B cell (primary cell): ENCODE results near the gene GIMAP1. TPM values are rescaled to one million over a fixed set of nuclear protein-coding genes. Genes with fewer than 3 reads are reported as not detected.

Source experiments
- ATAC-seq: fragments of 200-7000 bp; cut with Tn5 transposase; one replicate; pipeline ENCODE4 v1.10.0; 2021; ENCODE audit warnings: low read depth, mild to moderate bottlenecking, moderate number of reproducible peaks, moderate library complexity
- CTCF ChIA-PET: fragments of 350-600 bp; sonication (Branson Sonifier 250); formaldehyde crosslinking; loops from one replicate; lab custom pipeline; 2021; ENCODE audit warnings: antibody characterized with exemption, inconsistent platforms; lab: Charles Lee
- POLR2A ChIA-PET: fragments of 350-600 bp; sonication (Branson Sonifier 250); formaldehyde crosslinking; loops from one replicate; lab custom pipeline; 2021; ENCODE audit warnings: antibody characterized with exemption; lab: Charles Lee
- DNase-seq: peaks from one replicate; pipeline ENCODE4 v3.0.0; 2013
- H2AFZ ChIP-seq: 2 replicates; pipeline ENCODE4 v1.6.1; 2012; ENCODE audit warnings: mild to moderate bottlenecking, low read depth, low read length; ENCODE audit not compliant: insufficient read depth, poor library complexity, severe bottlenecking
- H3K27ac ChIP-seq, 2 donors: 1 replicate in 1 of 2; 2 replicates in 1 of 2; pipeline ENCODE4 v1.5.1; 2012 to 2013; ENCODE audit warnings: low read length in 2 of 2, mild to moderate bottlenecking in 2 of 2, moderate library complexity in 1 of 2
- H3K27me3 ChIP-seq, 4 experiments: fragments of 200-600 bp in 1 of 4; sonication (generic) in 1 of 4; replicated peaks in 1 of 4; 1 replicate in 2 of 4; 2 replicates in 2 of 4; pipeline versions ENCODE4 v1.6.1 to v1.7.0; 2013 to 2016; ENCODE audit warnings: low read length in 3 of 4, mild to moderate bottlenecking in 2 of 4, mixed read lengths in 1 of 4, moderate library complexity in 1 of 4; ENCODE audit not compliant: insufficient read depth in 4 of 4, control insufficient read depth in 3 of 4; ENCODE audit errors: control extremely low read depth in 1 of 4
- H3K36me3 ChIP-seq, 2 experiments: replicated peaks in 1 of 2; 1 replicate in 1 of 2; 2 replicates in 1 of 2; pipeline versions ENCODE4 v1.6.1 to v1.7.1; 2013; ENCODE audit warnings: low read length in 1 of 2; ENCODE audit not compliant: insufficient read depth in 2 of 2, control insufficient read depth in 1 of 2; ENCODE audit errors: control extremely low read depth in 1 of 2, extremely low read depth in 1 of 2
- H3K4me1 ChIP-seq, 2 donors: fragments of 200-600 bp in 1 of 2; sonication (generic) in 1 of 2; 1 replicate in 1 of 2; 2 replicates in 1 of 2; pipeline versions ENCODE4 v1.5.1 to v1.6.1; 2013 to 2017; ENCODE audit warnings: low read length in 2 of 2; ENCODE audit not compliant: control insufficient read depth in 2 of 2, insufficient read depth in 2 of 2
- H3K4me2 ChIP-seq: replicated peaks from 2 replicates; pipeline ENCODE3; 2012; ENCODE audit warnings: mild to moderate bottlenecking, low read depth, low read length; ENCODE audit not compliant: poor library complexity, severe bottlenecking
- H3K4me3 ChIP-seq, 5 experiments: fragments of 200-600 bp in 1 of 5; sonication (generic) in 1 of 5; 1 replicate in 3 of 5; 2 replicates in 2 of 5; pipeline versions ENCODE4 v1.5.1 to v1.7.0; 2011 to 2016; ENCODE audit warnings: low read length in 4 of 5, mild to moderate bottlenecking in 4 of 5, low read depth in 2 of 5, control low read depth in 1 of 5, moderate library complexity in 1 of 5; ENCODE audit not compliant: insufficient read depth in 1 of 5; ENCODE audit errors: control extremely low read depth in 1 of 5, extremely low read depth in 1 of 5
- H3K79me2 ChIP-seq: fragments of 200-600 bp; sonication (generic); one replicate; pipeline ENCODE4 v1.6.0; 2016; ENCODE audit warnings: low read length; ENCODE audit not compliant: control insufficient read depth, insufficient read depth
- H3K9ac ChIP-seq: fragments of 200-600 bp; sonication (generic); 2 replicates; pipeline ENCODE4 v1.6.1; 2017; ENCODE audit warnings: mild to moderate bottlenecking, low read length, moderate library complexity
- H3K9me3 ChIP-seq, 3 donors: one replicate each; pipeline versions ENCODE4 v1.6.1 to v1.7.1; 2013; ENCODE audit warnings: low read length in 2 of 3; ENCODE audit not compliant: control insufficient read depth in 2 of 3, insufficient read depth in 1 of 3; ENCODE audit errors: control extremely low read depth in 1 of 3
- H4K20me1 ChIP-seq: 2 replicates; pipeline ENCODE4 v1.6.0; 2012; ENCODE audit warnings: mild to moderate bottlenecking, low read length; ENCODE audit not compliant: insufficient read depth, control insufficient read depth, poor library complexity, severe bottlenecking
- H3K27ac Mint-ChIP-seq: one replicate; pipeline ENCODE4 v1.8.0; 2021; ENCODE audit warnings: mixed read lengths
- H3K27me3 Mint-ChIP-seq: one replicate; pipeline ENCODE4 v1.8.0; 2021; ENCODE audit warnings: mixed read lengths
- H3K4me1 Mint-ChIP-seq: one replicate; pipeline ENCODE4 v1.8.0; 2021; ENCODE audit warnings: mixed read lengths
- H3K4me3 Mint-ChIP-seq: one replicate; pipeline ENCODE4 v1.8.0; 2021; ENCODE audit warnings: mixed read lengths
- H3K9me3 Mint-ChIP-seq: one replicate; pipeline ENCODE4 v1.8.0; 2022; ENCODE audit warnings: mixed read lengths; ENCODE audit not compliant: insufficient read depth
- CTCF ChIP-seq: fragments of 200-600 bp; IDR thresholded peaks from one replicate; pipeline ENCODE4 v1.8.0; 2022; ENCODE audit warnings: antibody characterized with exemption, mild to moderate bottlenecking
- EZH2 ChIP-seq: IDR thresholded peaks from 2 replicates; pipeline ENCODE4 v1.6.1; 2012; ENCODE audit warnings: borderline replicate concordance, low read depth, mild to moderate bottlenecking, moderate library complexity, low read length; ENCODE audit not compliant: insufficient read depth, poor library complexity, severe bottlenecking
- WGBS: methylation state at CpG from one replicate; pipeline ENCODE4 v1.1.5; 2013; ENCODE audit warnings: missing lambda C conversion rate; ENCODE audit not compliant: insufficient coverage; 5-methylcytosine and 5-hydroxymethylcytosine counted together
- intact Hi-C: fragments of 100-400 bp; cut with micrococcal nuclease; formaldehyde crosslinking; loops from one replicate; pipeline ENCODE4 v1.10.0; 2022
- polyA plus RNA-seq: library from polyadenylated mRNA; depleted of rRNA; stranded (reverse); fragments of >200 nt; gene quantifications from 2 replicates; pipeline ENCODE4 v1.2.3, GENCODE V29; 2012
- total RNA-seq, 2 donors: library from RNA; stranded (reverse); fragments of 120-200 nt in 1 of 2; gene quantifications; 1 replicate in 1 of 2; 2 replicates in 1 of 2; pipeline versions ENCODE4 v1.2.3 to v1.2.4, GENCODE V29; 2013 to 2022

The GIMAP1 gene
- total and polyA plus RNA-seq, 2 donors (not counting 1 experiment from before 2014, with no cell fraction given): 0.30 to 0.63 TPM

GRCh38 chr7:150745086-150745485, 28.7 kb downstream of the GIMAP1 start:
- Histone ChIP-seq H3K4me3 (no peak overlapping the region), H3K27me3 (no peaks in the 10 kb centered on the region), H3K9me3 (no peaks in the 10 kb centered on the region), H3K4me2 (no peak overlapping the region), H2AFZ (no peak overlapping the region), H3K36me3 (no peaks in the 10 kb centered on the region), H4K20me1 (no peaks in the 10 kb centered on the region), H3K4me1 (no peaks in the 10 kb centered on the region), H3K79me2 (no peaks in the 10 kb centered on the region), H3K27ac (no peak overlapping the region), H3K9ac (no peak overlapping the region)
- H3K9me3 Mint-ChIP-seq: no peaks in the 10 kb centered on the region
- no peak overlapping the region for H3K27ac Mint-ChIP-seq
- CTCF ChIA-PET: no interaction called here
- no peak overlapping the region for H3K4me3 Mint-ChIP-seq
- WGBS: 90% methylated on average over 2 of the region's 5 CpGs
- H3K4me1 Mint-ChIP-seq: no peaks in the 10 kb centered on the region
- no peak for TF ChIP-seq CTCF
- no peak for TF ChIP-seq EZH2
- intact Hi-C loops: no loop called here
- ATAC-seq (no peak), DNase-seq (no peak)
- POLR2A ChIA-PET: no interaction called here
- H3K27me3 Mint-ChIP-seq: peaks cover 22% of the 10 kb centered on the region

GRCh38 chr7:150745876-150746275, 29.5 kb downstream of the GIMAP1 start:
- Histone ChIP-seq H3K27me3 (no peaks in the 10 kb centered on the region), H3K4me3 (no peak overlapping the region), H3K4me2 (no peak overlapping the region), H4K20me1 (no peaks in the 10 kb centered on the region), H3K79me2 (no peaks in the 10 kb centered on the region), H3K27ac (no peak overlapping the region), H2AFZ (no peak overlapping the region), H3K36me3 (no peaks in the 10 kb centered on the region), H3K9ac (no peak overlapping the region), H3K4me1 (no peaks in the 10 kb centered on the region), H3K9me3 (no peaks in the 10 kb centered on the region)
- ChIA-PET CTCF (no interaction called here), POLR2A (no interaction called here)
- Mint-ChIP-seq H3K4me1 (no peaks in the 10 kb centered on the region), H3K4me3 (no peak overlapping the region), H3K27ac (no peak overlapping the region), H3K27me3 (peaks cover 21% of the 10 kb centered on the region), H3K9me3 (no peaks in the 10 kb centered on the region)
- intact Hi-C loops: no loop called here
- no peak for DNase-seq
- no peak for TF ChIP-seq CTCF
- no peak for TF ChIP-seq EZH2
- ATAC-seq: no peak
- 100% methylated on average over 2 of the region's 3 CpGs for WGBS
